Fibroblast of lung (primary cell): ENCODE measurements around the gene FBN3. TPM values are rescaled to one million over a fixed set of nuclear protein-coding genes. Genes with fewer than 3 reads are reported as not detected.

Experiments used
- DNase-seq, 2 donors: peaks; one replicate each; pipeline versions ENCODE4 v3.0.0 to v3.0.0-alpha.2; 2010; ENCODE audit warnings: low read depth in 2 of 2
- H2AFZ ChIP-seq: 2 replicates; pipeline ENCODE4 v1.5.1; 2012; ENCODE audit warnings: low read length, control low read depth, inconsistent platforms
- H3K27ac ChIP-seq: 2 replicates; pipeline ENCODE4 v1.5.1; 2011; ENCODE audit warnings: low read length, control low read depth; ENCODE audit not compliant: insufficient read depth
- H3K27me3 ChIP-seq: 2 replicates; pipeline ENCODE4 v1.5.1; 2011; ENCODE audit warnings: mild to moderate bottlenecking, low read length; ENCODE audit not compliant: control insufficient read depth, insufficient read depth
- H3K36me3 ChIP-seq: 2 replicates; pipeline ENCODE4 v1.5.1; 2011; ENCODE audit warnings: low read length; ENCODE audit not compliant: control insufficient read depth, insufficient read depth
- H3K4me1 ChIP-seq: 2 replicates; pipeline ENCODE4 v1.5.1; 2011; ENCODE audit warnings: low read length; ENCODE audit not compliant: control insufficient read depth, insufficient read depth; ENCODE audit errors: extremely low read depth
- H3K4me2 ChIP-seq: 2 replicates; pipeline ENCODE4 v1.5.1; 2011; ENCODE audit warnings: low read length, control low read depth; ENCODE audit not compliant: insufficient read depth; ENCODE audit errors: extremely low read depth
- H3K4me3 ChIP-seq, 4 experiments: fragments of 200-600 bp in 1 of 4; sonication (generic) in 1 of 4; replicated peaks in 1 of 4; 2 replicates each; pipeline ENCODE4 v1.5.1; 2011 to 2016; ENCODE audit warnings: low read length in 4 of 4, low read depth in 3 of 4, mild to moderate bottlenecking in 3 of 4, control low read depth in 2 of 4, inconsistent platforms in 1 of 4, mixed read lengths in 1 of 4; ENCODE audit not compliant: insufficient read depth in 1 of 4; ENCODE audit errors: control extremely low read depth in 1 of 4
- H3K79me2 ChIP-seq: 2 replicates; pipeline ENCODE4 v1.5.1; 2012; ENCODE audit warnings: mild to moderate bottlenecking, low read length, inconsistent platforms; ENCODE audit not compliant: control insufficient read depth, insufficient read depth
- H3K9ac ChIP-seq: 2 replicates; pipeline ENCODE4 v1.5.1; 2011; ENCODE audit warnings: mild to moderate bottlenecking, low read length, control low read depth; ENCODE audit not compliant: insufficient read depth
- H3K9me3 ChIP-seq: 2 replicates; pipeline ENCODE4 v1.5.1; 2012; ENCODE audit warnings: low read depth, low read length; ENCODE audit not compliant: control insufficient read depth, insufficient read depth
- H4K20me1 ChIP-seq: 2 replicates; pipeline ENCODE4 v1.5.1; 2011; ENCODE audit warnings: low read length; ENCODE audit not compliant: control insufficient read depth, insufficient read depth; ENCODE audit errors: extremely low read depth
- CTCF ChIP-seq, 2 donors: IDR thresholded peaks in 1 of 2; conservative IDR thresholded peaks in 1 of 2; 1 replicate in 1 of 2; 2 replicates in 1 of 2; pipeline ENCODE4 v1.5.1; 2011 to 2012; ENCODE audit warnings: low read length in 2 of 2, control low read depth in 1 of 2, inconsistent platforms in 1 of 2, low read depth in 1 of 2, mild to moderate bottlenecking in 1 of 2
- EZH2 ChIP-seq: IDR thresholded peaks from 2 replicates; pipeline ENCODE4 v1.5.1; 2012; ENCODE audit warnings: low read length, control low read depth, mild to moderate bottlenecking; ENCODE audit errors: missing control alignments
- polyA plus RNA-seq, 2 donors: library from polyadenylated mRNA; depleted of rRNA in 1 of 2; stranded (reverse) in 1 of 2; unstranded in 1 of 2; fragments of >200 nt; gene quantifications; 2 replicates each; pipeline ENCODE4 v1.2.1, GENCODE V29; 2011 to 2012; ENCODE audit warnings: missing spikeins in 1 of 2
- total RNA-seq: library from RNA; depleted of rRNA; stranded (reverse); fragments of >200 nt; gene quantifications from 2 replicates; pipeline ENCODE4 v1.2.1, GENCODE V29; 2014

The FBN3 gene
- total and polyA plus RNA-seq, 2 donors (not counting 1 experiment from before 2014, with no cell fraction given), result under 0.01 TPM; not detected in 1

DNA sequence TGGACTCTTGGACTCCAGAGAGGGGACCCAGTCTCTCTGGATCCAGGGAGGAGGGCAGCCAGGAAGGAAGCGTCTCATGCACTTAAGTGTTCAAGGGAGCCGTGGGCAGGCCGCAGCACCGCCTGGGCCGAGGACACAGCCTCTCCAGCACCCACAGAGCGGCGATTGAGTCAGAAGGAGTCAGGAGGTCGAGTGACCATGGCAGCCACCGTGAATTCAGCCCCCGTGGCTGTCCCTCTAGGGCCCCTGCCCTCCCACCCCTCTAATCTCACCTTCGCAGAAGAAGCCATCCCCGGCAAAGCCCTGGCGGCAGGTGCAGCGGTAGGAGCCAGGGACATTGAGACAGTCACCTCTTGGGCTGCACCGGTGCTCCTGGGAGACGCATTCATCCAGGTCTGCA, 38.0 kb downstream of the FBN3 start:
- TF ChIP-seq CTCF (conservative IDR thresholded peaks at IDR 0.05 in 1 of 2, IDR thresholded peaks at IDR 0.05 in 1 of 2; ENCODE audit: low read depth in 1 of 2, low read length in 2 of 2) (no peak), EZH2 (no peak)
- H3K4me1 ChIP-seq, result no peaks in the 10 kb centered on the region
- H4K20me1 ChIP-seq, result no peaks in the 10 kb centered on the region

DNA sequence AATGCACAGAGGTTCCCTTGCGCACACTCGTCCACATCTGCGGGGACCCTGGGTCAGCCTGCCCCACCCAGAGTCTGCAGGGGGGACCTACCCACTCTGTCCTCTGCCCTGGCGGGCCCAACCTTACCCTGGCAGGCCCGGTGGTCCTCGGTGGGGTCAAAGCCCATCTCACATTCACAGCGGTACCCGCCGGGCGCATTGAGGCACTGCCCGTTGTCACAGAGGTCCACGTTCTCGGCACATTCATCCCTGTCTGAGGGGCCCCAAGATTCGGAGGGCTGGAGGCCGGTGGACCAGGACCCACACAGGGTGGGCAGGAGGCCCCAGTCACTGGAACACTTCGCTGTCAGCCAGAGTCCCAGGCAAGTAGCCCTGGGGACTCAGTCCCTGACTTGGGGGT, 38.5 kb downstream of the FBN3 start:
- H3K4me3 ChIP-seq, result no peak overlapping the region
- no peak for TF ChIP-seq EZH2
- no peak for TF ChIP-seq CTCF (conservative IDR thresholded peaks at IDR 0.05 in 1 of 2, IDR thresholded peaks at IDR 0.05 in 1 of 2; ENCODE audit: low read depth in 1 of 2, low read length in 2 of 2)
- no peaks in the 10 kb centered on the region for H3K27me3 ChIP-seq
- H3K4me2 ChIP-seq, result no peak overlapping the region
- DNase-seq, result no peak
- no peak overlapping the region for H3K9ac ChIP-seq
- H3K27ac ChIP-seq, result no peak overlapping the region
- H3K9me3 ChIP-seq, result no peaks in the 10 kb centered on the region
- no peaks in the 10 kb centered on the region for H3K79me2 ChIP-seq
- H4K20me1 ChIP-seq, result no peaks in the 10 kb centered on the region
- no peak overlapping the region for H2AFZ ChIP-seq
- no peaks in the 10 kb centered on the region for H3K36me3 ChIP-seq
- H3K4me1 ChIP-seq, result no peaks in the 10 kb centered on the region

More for the DNA sequence above, 38.0 kb downstream of the FBN3 start:
- Histone ChIP-seq H3K79me2 (no peaks in the 10 kb centered on the region), H3K9ac (no peak overlapping the region), H3K4me2 (no peak overlapping the region), H2AFZ (no peak overlapping the region), H3K9me3 (no peaks in the 10 kb centered on the region), H3K4me3 (no peak overlapping the region), H3K27ac (no peak overlapping the region), H3K27me3 (no peaks in the 10 kb centered on the region), H3K36me3 (no peaks in the 10 kb centered on the region)
- DNase-seq, result no peak

GRCh38 chr19:8109890-8110662, 39.3 kb downstream of the FBN3 start:
- Histone ChIP-seq H3K9ac (no peak overlapping the region), H3K79me2 (no peaks in the 10 kb centered on the region), H3K27me3 (no peaks in the 10 kb centered on the region), H2AFZ (no peak overlapping the region), H3K4me1 (no peaks in the 10 kb centered on the region), H3K4me3 (no peak overlapping the region), H4K20me1 (no peaks in the 10 kb centered on the region), H3K36me3 (no peaks in the 10 kb centered on the region), H3K9me3 (no peaks in the 10 kb centered on the region), H3K4me2 (no peak overlapping the region), H3K27ac (no peak overlapping the region)
- TF ChIP-seq CTCF (conservative IDR thresholded peaks at IDR 0.05 in 1 of 2, IDR thresholded peaks at IDR 0.05 in 1 of 2; ENCODE audit: low read depth in 1 of 2, low read length in 2 of 2), result no peak
- TF ChIP-seq EZH2, result no peak
- no peak for DNase-seq
